GM18498 (cell line): Measurements from ENCODE around the gene FIGN.

Source experiments
- ATAC-seq: cut with Tn5 transposase; IDR thresholded peaks from one replicate; pipeline ENCODE4 v1.9.1; 2021; ENCODE audit warnings: mild to moderate bottlenecking, moderate library complexity; ENCODE audit not compliant: unreplicated experiment

The FIGN gene

DNA sequence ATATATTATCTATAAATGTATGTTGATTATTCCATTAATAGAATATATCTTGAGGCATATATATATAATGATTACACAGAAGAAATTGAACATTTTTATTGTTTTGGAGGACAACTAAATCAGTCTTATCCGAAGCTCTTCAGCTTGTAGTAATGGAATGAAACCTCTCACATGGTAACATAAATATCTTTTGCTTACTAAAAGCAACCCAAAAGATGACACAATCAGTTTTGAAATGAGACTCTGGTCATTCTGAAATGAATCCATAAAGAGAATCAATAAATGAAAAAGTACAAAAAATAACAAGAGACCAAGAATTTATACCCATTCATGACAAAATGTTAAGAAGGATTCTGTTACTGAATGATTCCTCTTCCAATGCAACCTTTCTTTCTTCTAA is 110.2 kb downstream of the FIGN start:
- no peak for ATAC-seq

DNA sequence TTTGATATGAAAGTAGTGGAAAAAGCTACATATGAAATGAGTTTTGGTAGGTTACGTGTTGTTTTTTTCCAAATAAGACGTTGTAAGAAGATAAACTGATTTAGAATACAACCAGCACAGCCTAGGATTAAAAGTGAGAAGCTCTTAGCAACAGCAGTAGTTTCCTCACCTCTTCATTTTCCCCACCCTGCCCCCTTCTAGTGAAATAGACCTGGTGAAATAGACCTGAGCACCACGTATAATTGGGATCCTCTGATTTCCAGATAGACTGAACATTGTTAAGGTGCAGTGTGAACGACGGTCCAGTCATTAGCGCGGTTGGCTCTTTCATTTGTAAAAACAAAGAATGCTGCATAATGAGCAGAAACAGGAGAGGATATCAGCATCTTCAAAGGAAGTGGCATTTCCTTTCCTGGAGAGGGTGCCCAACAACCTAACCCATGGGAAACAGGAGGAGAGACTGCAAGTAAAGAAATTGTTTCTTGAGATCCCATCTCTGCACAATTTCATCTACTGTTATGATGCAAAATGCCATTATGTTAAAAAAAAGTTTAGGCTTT is 114.3 kb downstream of the FIGN start:
- no peak for ATAC-seq

DNA sequence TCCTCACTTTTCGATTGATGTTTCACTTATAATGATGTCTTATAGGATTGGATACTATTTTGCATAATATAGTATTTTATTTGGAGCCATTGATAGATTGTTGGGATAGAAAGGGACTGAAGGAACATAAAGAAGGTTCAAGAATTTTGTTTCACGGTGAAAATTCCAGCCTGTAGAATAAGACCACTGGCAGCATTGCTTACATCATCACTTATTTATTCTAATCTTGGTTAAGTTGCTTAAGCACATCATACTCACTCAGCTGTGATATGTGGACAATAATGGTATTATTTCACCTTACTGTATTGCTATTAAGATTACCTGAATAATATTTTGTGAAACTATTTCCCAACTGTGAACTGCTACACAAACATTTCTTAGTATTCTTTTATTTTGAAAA is 118.3 kb downstream of the FIGN start:
- ATAC-seq: no peak

DNA sequence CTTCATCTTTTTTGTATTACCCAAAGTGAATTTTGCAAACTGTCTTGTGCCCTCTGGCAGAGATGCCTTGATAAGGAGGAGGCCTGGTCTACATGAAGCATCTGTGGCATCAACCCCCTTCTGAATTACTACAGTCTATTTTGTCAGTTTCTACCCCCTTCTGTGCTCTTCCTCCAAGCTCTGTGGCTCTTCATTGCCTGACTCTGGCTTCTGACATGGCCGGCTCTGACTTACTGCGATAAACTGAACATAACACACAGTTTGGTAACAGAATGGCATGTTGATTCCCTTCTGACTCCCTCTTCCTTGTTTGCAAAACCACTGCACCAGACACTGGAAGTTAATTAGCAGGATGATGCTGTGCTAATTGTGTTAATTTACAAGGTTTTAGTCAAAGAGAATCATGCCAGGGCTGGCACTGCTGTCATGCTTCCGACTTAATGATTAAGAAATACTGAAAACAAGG is 122.5 kb downstream of the FIGN start:
- ATAC-seq: no peak

DNA sequence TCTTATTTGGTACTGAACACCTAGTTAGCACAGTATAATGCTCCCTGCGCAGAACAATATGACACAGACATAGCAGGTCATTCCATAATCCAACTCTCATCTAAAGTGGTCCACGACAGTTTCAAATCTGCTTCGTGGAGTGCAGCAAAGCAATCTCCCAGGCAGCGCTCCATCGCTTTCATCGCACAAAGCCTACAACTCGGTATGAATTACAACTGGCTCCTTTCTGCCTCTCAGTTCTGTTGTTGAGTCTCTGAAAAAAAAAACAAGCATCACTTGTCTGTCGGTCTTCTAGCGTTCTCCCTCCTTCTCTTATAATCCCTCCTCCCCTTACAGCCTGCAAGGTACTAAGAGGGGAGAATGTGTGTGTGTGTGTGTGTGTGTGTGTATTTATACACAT is 123.5 kb downstream of the FIGN start:
- ATAC-seq: no peak

GRCh38 chr2:163611557-163611906 is 124.3 kb downstream of the FIGN start:
- no peak for ATAC-seq

DNA sequence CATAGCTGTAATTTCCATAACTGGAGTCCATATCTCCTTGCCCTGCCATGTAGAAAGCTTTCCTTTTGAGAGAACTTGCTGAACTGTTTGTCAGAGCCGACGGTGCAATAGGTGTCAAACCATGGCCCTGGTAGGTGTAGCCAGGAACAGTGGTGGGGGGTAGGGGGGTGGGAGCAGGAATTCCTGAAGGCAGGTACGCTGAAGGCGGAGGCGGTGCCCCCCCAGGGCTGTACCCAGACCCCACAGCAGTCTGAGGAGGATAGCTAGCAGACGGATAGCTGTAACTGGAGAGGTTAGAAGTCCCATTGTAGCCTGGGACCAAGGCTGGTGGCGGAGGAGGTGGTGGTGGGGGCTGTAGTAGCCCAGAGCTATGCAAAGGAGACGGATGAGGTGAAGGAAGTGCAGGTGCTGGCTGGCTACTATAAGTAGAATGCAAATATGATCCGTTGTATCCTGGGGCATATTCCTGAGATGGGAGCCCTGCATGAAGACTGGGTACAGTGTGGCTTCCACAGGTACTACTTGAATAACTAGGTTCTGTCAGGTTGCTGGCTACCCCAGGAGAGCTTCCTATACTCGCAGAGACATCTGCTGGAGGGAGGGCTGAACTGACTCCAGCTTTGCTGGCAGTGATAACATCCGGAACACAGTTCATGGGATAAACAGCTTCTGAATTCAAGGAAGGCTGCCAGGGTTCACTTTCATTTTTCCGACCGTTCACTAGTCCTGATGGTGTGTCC is 124.8 kb downstream of the FIGN start:
- ATAC-seq: no peak

- ATAC-seq: no peak
Observed at GRCh38 chr2:163607630-163608029, 128.2 kb downstream of the FIGN start.

- ATAC-seq: no peak
Observed at GRCh38 chr2:163606878-163607277, 128.9 kb downstream of the FIGN start.

DNA sequence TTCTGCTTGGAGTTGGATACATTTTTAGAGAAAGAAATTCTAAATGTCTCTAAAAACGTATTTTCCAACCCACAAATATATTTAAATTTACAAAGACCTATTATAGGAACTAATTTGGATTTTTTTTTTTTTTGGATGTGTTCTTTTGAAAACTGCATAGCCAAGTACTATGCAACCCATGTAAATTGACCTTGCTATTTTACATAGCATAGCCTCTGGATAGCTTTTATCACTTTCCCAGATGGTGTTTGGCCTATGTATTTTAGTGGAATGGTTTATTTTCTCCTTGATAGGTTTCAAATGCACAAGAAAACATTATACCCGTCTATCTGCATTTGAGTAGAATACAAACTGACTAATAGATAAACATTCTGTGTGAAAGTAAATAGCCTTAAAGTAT is 130.0 kb downstream of the FIGN start:
- no peak for ATAC-seq

DNA sequence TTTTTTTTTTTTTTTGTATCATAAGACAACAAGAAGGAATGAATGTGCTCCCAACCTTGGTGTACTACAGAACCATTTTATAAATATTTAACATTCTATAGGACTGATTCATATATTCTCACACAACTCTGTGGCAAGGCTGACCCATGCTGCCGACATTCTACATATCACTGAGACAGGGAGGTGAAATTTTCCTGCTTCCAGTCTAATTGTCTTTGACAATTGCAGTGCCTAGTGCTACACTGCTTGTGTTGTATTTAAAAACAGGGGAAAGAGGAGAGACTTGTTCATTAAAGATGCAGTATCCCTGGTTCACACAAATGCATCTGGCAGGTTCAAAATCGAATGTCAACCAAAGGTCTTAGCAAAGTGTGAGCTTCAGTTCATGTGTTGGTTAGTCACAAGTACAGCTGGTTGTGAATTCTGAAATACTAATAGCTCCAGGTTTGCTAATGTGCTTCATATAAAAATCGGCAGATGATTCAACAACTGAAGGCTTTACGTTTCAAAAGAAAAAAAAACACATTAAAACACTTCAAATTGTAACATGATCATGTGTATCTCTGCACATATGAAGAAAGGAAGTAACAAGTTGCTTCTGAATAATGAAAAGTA is 130.8 kb downstream of the FIGN start:
- no peak for ATAC-seq

DNA sequence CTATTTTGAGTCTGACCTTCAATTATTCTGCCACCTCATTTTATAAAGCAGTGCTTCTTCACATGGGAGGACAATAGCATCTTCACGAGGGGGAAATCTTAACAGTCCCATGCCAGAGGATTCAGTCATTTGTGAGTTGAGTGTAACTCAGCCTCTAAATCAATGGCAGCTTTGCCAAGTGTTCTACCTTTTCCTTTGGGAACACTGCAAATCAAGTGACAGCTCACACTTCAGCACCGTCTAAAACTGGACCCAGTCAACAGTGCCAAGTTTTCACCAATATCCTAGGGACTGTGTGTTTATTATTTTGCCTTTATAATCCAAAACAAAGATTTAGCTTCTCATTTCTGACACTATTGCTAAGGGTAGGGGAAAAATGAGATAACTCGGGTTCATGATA is 133.6 kb downstream of the FIGN start:
- ATAC-seq: no peak

- ATAC-seq: no peak
Observed at GRCh38 chr2:163601377-163601776, 134.4 kb downstream of the FIGN start.

DNA sequence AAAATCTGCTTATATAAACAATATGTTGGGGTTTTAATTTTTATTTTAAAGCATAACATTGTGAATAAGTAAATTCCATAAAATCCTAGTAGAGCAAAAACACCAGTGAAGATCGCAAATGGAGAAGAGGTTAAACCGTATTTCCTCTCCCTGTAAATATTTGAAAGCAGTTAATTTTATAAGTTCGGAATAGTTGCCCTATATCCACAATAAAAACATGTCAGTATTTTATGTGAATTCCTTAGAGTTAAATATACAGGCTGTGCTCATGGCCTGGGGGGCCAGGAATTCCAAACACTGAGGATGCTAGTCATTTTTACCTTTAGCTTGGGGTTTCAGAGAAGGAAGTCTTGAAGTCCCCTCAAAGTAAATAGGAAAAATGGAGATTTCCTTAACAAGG is 135.0 kb downstream of the FIGN start:
- no peak for ATAC-seq

DNA sequence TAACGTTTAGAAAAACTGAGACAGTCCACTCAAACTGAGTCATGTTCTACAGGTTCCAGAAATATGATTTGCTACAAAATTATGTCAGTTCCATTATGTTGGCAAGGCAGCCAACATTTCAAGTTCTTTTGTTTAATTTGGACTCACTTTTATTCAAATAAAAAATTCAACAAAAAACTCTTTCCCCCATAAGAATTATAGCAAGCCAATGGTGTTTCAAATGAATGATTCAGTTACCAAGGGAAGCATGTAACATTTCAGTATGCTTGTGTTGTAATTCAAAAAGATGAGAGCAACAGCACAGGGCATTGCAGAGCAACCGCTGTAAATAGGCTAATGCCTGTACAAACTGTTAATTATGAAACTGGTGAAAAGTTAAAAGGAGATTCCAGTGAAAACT is 140.8 kb downstream of the FIGN start:
- no peak for ATAC-seq

DNA sequence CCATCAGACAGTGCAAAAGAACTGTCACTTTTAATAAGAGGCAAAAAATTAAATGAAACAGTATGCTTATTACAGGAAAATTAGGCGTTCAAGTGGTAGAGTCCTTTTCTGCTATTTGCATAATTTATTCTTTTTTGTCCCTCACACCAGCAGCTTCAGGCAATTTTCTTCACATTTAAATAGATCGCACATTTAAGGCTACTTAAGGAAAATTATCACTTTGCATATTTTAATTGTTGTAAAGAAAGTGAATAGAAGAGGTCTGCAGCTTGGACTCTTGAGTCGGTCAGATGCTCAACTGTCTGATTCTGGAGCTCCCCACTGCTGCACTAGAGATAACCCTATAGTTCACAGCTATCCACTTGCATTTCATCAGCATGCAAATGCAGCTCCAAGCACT is 141.3 kb downstream of the FIGN start:
- no peak for ATAC-seq

DNA sequence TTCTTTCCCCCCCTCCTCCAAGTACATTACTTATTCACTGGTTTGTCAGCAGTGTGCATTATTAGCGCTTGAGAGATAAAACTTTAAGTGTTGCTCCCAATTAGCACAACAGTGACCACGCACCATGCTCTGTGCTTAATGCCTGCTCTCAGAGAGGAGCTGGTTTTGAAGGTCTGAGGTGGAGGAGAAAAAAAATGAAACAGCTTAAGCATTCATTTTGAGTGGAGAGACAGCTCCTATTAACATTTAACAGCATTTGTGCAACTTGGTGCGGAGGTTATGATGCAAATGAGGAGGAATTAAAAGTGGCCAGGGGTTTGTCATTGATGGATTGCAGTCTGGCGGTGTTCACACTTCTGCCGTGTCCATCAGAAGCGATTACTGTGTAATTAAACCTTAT is 141.8 kb downstream of the FIGN start:
- ATAC-seq: no peak

DNA sequence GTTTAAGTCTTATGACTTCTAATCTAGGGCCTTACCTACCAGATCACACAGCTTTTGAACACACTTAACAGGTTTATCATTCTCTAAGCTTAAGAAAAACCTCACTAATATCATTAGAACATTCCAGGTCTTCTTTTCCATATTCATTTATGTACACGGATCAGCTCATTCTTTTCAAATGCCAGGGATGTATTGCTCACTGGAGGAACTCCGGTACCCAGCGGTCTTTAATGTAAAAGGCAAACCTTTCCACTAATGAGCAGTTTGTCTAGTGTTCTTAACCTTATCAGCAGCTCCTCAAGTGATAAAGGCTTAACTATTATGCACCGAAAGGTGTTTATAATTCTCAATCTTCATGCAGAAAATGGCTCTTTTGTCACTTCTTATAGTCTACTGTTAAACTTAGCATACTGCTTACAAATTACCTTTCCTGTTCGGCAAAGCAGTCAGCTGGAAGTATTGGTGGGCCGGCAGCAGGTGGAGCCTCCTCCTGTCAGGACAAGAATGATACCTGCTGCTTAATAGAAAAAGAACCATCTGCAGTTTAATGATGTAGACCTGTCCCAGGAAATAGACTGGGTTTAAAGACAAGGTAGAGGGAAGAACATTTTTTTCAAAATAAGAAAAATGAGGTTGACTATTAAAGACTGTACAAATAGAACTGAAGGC is 142.7 kb downstream of the FIGN start:
- ATAC-seq: no peak

DNA sequence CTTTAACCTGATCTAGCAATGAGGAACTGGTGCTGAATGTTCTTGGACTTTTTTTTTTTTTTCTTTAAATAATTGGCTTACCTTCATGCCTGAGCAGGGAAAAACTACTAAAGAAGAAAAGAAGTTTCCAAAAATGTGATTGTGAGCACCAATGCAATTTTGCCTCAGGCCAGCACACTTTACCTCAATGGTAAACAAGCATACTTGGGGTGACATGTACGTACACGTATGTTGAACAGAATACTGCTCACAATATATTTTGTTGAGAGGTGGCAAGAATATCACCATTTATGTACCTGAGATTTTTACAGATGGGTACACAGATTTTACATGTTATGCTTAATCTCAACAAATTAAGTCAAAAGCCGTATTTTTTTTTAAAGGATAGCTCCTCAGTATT is 144.3 kb downstream of the FIGN start:
- no peak for ATAC-seq

DNA sequence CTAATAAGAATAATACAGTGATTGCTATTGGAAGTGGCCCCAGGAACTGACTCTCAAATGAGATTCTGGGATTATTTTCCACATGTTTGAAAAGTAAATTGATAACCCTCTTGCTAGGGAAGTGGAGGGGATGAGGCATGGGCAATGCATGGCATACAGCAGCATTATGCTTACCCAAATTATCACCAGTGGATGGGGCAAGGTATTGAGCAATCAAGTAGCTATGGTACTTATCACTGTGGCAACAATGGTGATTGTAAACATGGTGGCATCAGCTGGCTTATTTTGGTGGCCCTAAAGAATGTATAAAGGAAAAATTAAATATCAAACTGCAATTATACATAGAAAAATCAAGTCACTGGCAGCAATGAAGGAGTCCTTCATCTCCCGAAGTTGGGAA is 155.1 kb downstream of the FIGN start:
- ATAC-seq: no peak

GRCh38 chr2:163574309-163574708 is 161.5 kb downstream of the FIGN start:
- no peak for ATAC-seq

- no peak for ATAC-seq
Observed at GRCh38 chr2:163573652-163574051, 162.2 kb downstream of the FIGN start.
